Vagina (tissue), 2 donors: Measurements from ENCODE around the gene CA5A. TPM values are rescaled to one million over a fixed set of nuclear protein-coding genes. Genes with fewer than 3 reads are reported as not detected.

Source experiments
- DNase-seq, 2 donors: peaks; one replicate each; pipeline ENCODE4 v3.0.0-alpha.2; 2017; ENCODE audit errors: extremely low spot score in 2 of 2
- H3K27ac ChIP-seq: fragments of 200-600 bp; sonication (generic); one replicate; pipeline ENCODE4 v1.5.1; 2019
- H3K27me3 ChIP-seq: fragments of 200-600 bp; sonication (generic); one replicate; pipeline ENCODE4 v1.5.1; 2019
- H3K36me3 ChIP-seq, 2 donors: fragments of 200-600 bp; sonication (generic); one replicate each; pipeline ENCODE4 v1.5.1; 2017 to 2019
- H3K4me1 ChIP-seq: fragments of 200-600 bp; sonication (generic); one replicate; pipeline ENCODE4 v1.5.1; 2019
- H3K4me3 ChIP-seq, 2 donors: fragments of 200-600 bp; sonication (generic); 1 replicate in 1 of 2; 2 replicates in 1 of 2; pipeline ENCODE4 v1.5.1; 2016 to 2019
- H3K9me3 ChIP-seq: fragments of 200-600 bp; sonication (generic); one replicate; pipeline ENCODE4 v1.5.1; 2019
- CTCF ChIP-seq, 3 experiments: fragments of 450-650 bp in 2 of 3; fragments of 200-600 bp in 1 of 3; sonication (generic) in 1 of 3; IDR thresholded peaks; one replicate each; pipeline ENCODE4 v1.5.1; 2017 to 2019; ENCODE audit warnings: antibody characterized with exemption in 3 of 3, mild to moderate bottlenecking in 2 of 3, moderate library complexity in 2 of 3
- POLR2A ChIP-seq, 2 donors: fragments of 450-650 bp; IDR thresholded peaks; one replicate each; pipeline ENCODE4 v1.6.1; 2017; ENCODE audit warnings: antibody characterized with exemption in 2 of 2, mild to moderate bottlenecking in 2 of 2, moderate library complexity in 2 of 2
- POLR2AphosphoS5 ChIP-seq, 2 donors: sonication (generic); formaldehyde crosslinking; IDR thresholded peaks; one replicate each; pipeline ENCODE4 v1.9.0; 2017; ENCODE audit warnings: antibody characterized with exemption in 2 of 2, mild to moderate bottlenecking in 2 of 2, low read depth in 1 of 2; ENCODE audit not compliant: insufficient read depth in 1 of 2
- intact Hi-C: fragments of 100-400 bp; cut with DNase I; formaldehyde crosslinking; loops from one replicate; pipeline ENCODE4 v1.15.1; 2023
- total RNA-seq: library from RNA; depleted of rRNA; stranded (reverse); fragments of >200 nt; gene quantifications from one replicate; pipeline ENCODE4 v1.2.3, GENCODE V29; 2016

The CA5A gene
- total RNA-seq, 1 donor from 2014 or later: not detected

DNA sequence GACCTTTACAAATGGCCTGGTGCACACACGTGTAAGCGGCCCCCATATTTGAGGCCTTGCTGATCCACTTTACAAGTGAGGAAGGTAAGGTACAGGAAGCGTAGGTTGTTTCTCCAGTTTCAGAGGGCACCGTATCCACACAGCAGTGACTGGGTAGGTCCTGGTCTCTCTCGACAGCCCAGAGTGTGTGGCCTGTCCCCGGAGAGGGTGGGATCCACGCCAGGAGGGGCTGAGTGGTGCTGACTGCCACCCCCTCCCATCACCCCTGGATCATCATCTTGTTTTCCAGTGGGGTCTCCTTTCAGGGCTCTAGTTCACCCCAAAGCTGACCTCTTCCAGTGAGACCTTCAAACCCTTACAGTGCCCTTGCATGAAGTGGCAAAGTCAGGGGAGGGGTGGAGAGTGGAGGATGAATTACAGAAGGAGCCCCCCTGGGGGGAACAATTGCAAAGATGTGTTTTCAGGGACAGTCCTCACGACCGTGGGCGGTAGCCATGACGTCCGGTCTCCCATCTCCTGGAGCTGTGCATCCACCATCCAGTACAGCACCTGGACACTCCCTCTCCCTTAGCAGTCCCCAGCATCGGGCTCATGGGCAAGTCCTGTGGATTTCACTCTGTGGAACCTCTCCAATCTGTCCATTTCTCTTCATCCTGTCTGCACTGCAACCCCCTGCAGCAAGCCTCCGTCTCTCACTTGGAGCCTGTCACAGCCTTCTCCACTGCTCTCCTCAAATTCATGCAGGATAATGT, 10.4 kb upstream of the CA5A start:
- DNase-seq: no peak
- intact Hi-C loops: no loop called here
- no peaks in the 10 kb centered on the region for H3K27me3 ChIP-seq
- H3K36me3 ChIP-seq: no peaks in the 10 kb centered on the region
- TF ChIP-seq POLR2AphosphoS5 (IDR thresholded peaks at IDR 0.05; ENCODE audit: insufficient read depth in 1 of 2, low read depth in 1 of 2): no peak
- TF ChIP-seq POLR2A (IDR thresholded peaks at IDR 0.05): no peak
- TF ChIP-seq CTCF (IDR thresholded peaks at IDR 0.05): no peak
- H3K27ac ChIP-seq: no peak overlapping the region
- H3K4me3 ChIP-seq: no peak overlapping the region
- no peaks in the 10 kb centered on the region for H3K9me3 ChIP-seq
- peaks cover 8% of the 10 kb centered on the region for H3K4me1 ChIP-seq

- no peak overlapping the region for H3K27ac ChIP-seq
- H3K4me3 ChIP-seq: peak overlapping the region; percentile 24
- H3K9me3 ChIP-seq: no peaks in the 10 kb centered on the region
- H3K27me3 ChIP-seq: no peaks in the 10 kb centered on the region
- TF ChIP-seq CTCF (IDR thresholded peaks at IDR 0.05) (no peak), POLR2AphosphoS5 (IDR thresholded peaks at IDR 0.05; ENCODE audit: insufficient read depth in 1 of 2, low read depth in 1 of 2) (peak in 1 of 2 donors; percentile 73), POLR2A (IDR thresholded peaks at IDR 0.05) (no peak)
- peaks cover 8% of the 10 kb centered on the region for H3K4me1 ChIP-seq
- DNase-seq: no peak
- no peaks in the 10 kb centered on the region for H3K36me3 ChIP-seq
- intact Hi-C loops: no loop called here
Measured at GRCh38 chr16:87945351-87946042, 9.2 kb upstream of the CA5A start.

DNA sequence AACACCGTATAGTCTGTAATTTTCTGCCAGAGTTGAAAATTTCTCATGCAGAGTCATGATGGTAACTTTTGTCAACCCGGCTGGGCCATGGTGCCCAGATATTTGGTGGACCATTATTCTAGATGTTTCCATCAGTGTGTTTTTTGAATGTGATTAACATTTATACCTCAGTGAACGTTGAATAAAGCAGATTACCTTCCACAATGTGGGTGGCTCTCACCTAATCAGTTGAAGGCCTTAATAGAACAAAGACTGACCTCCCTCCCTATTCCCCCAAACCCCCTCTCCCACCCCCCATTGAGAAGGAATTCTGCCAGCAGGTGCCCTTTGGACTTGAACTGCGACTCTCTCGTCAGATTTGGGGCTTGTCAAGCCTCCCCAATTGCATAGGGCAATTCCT, 6.4 kb upstream of the CA5A start:
- Histone ChIP-seq H3K9me3 (no peaks in the 10 kb centered on the region), H3K27ac (no peak overlapping the region), H3K27me3 (no peaks in the 10 kb centered on the region), H3K4me1 (peaks cover 8% of the 10 kb centered on the region), H3K4me3 (no peak overlapping the region), H3K36me3 (no peaks in the 10 kb centered on the region)
- DNase-seq: no peak
- intact Hi-C loops: no loop called here
- no peak for TF ChIP-seq POLR2AphosphoS5 (IDR thresholded peaks at IDR 0.05; ENCODE audit: insufficient read depth in 1 of 2, low read depth in 1 of 2)
- no peak for TF ChIP-seq CTCF (IDR thresholded peaks at IDR 0.05)
- no peak for TF ChIP-seq POLR2A (IDR thresholded peaks at IDR 0.05)

DNA sequence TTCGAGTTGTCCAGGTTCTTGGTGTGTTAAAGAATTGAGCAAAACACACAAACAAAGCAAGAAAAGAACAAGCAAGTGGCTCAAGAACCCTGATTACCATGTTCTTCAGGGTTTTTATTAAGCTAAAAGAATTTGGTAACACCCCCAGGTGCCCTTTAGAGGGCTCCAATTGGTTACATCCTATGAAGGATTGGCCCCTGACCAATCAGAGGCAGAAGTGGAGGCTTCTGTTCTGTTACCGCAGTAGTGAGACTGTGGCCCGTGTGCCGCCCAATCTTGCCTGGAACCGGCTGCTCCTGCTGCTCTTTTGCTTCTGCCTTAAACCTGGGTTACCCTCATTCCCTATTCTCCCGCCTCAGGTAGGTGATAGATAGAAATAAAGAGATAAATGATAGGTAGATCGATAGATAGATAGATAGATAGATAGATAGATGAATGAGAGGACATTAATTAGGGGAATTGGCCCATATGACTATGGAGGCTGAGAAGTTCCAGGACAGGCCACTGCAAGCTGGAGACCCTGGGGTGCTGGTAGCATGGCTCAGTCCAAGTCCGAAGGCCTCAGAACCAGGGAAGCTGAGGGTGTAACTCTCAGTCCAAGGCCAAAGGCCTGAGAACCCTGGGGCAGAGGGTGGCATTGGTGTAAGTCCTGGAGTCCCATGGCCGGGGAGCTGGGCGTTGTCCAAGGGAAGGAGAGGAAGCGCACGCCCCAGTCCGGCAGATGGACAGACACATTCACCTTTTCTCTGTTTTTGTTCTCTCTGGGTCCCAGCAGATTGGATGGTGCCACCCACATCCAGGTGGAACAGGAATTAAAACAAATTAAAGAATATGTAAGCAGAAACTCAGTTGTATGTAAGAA, 3.5 kb upstream of the CA5A start:
- intact Hi-C loops: no loop called here
- no peaks in the 10 kb centered on the region for H3K27me3 ChIP-seq

More for the DNA sequence above, 3.5 kb upstream of the CA5A start:
- H3K4me1 ChIP-seq: no peaks in the 10 kb centered on the region
- no peaks in the 10 kb centered on the region for H3K9me3 ChIP-seq
- no peak overlapping the region for H3K4me3 ChIP-seq
- DNase-seq: no peak
- no peaks in the 10 kb centered on the region for H3K36me3 ChIP-seq
- H3K27ac ChIP-seq: no peak overlapping the region
- TF ChIP-seq CTCF (IDR thresholded peaks at IDR 0.05): no peak
- no peak for TF ChIP-seq POLR2AphosphoS5 (IDR thresholded peaks at IDR 0.05; ENCODE audit: insufficient read depth in 1 of 2, low read depth in 1 of 2)
- TF ChIP-seq POLR2A (IDR thresholded peaks at IDR 0.05): no peak
